ENCODE measurements around the gene XPC.
"Not testable (repeated sequence)": the region's sequence is repeated elsewhere in the genome, so short reads cannot be mapped to it uniquely, and the experiment has no call there.

Gene XPC

DNA sequence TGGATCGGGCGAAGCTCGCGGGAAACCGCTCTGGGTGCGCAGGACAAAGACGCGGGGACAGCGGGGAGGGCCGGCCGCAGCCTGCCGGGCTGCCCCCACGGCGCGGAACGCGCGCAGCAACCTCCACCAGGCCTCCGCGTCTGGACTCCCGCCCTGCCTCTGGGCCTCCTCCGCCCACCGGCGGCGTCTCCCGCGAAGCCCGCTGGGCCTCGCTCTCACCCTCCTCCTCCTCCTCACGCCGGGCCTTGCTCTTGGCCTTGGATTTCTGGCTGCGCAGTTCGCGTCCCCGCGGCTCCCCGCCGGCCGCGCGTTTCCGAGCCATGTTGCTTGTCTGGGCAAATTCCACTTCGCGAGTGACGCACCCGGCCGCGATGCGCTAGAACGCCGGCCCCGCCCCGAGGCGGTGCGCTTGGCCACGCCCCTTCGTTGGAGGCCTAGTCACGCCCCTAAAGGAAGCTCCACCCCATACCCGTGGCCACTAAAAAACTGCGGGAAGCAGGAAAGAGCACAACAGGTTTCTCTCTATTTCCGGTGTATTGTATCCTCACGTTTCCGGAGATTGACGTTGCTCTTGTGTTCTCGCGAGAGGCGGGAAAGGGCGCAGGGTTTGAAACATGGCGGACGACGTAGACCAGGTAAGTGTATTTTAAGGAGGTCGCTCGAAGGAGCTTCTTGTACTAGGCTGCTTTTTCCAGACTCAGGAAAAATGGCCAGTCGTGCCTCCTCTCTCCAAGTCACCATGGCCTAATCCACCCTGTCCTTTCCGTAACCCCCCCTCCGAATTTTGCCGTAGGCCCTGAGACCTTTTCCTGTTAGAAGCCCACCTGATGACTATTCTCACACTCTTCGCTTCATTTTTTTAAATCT lies at the start of gene XPC, which contains the start of gene LSM3:
Gene XPC, minus strand, starts transcription at position 355 of the 867 bp plus-strand sequence. Its CDS starts 33 bp downstream, at position 322.
Gene LSM3, plus strand, starts transcription at position 571 of the 867 bp plus-strand sequence. Its CDS starts 44 bp downstream, at position 615.
- DNase-seq = peak; percentile 97

DNA sequence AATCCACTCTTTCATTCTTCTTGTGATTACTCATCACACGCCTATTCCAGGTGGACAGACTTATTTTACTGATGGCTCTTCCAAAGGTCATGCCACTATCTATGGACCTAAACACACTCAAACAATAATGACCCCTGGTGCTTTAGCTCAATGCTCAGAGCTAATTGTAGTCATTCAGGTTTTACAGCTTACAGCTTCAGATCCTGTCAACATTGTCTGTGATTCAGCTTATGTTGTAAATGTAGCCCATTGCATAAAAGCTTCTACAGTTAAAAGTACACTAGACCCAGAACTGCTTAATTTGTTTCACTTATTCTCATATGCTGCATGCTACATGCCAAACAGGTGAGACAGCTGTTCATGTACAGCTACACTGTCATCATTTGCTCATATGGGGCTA lies 49.5 kb upstream of the XPC start:
- DNase-seq = no peak

DNA sequence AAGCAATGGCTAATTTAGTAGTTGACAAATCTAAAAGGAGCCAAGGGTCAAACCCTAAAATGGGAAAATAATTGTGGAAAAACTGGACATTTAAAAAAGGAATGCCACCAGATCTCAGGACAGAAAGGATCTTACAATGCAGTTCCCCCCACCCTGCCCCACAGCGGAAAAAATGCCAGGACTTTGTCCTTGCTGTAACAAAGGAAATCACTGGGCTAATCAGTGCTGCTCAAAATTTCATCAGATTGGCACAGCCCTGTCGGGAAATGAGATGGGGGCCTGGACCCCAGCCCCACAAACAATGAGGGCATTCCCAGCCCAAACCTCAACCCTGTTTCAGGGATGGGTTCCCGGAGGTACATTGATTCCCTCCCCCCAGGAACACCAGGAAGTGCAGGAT lies 48.0 kb upstream of the XPC start:
- DNase-seq = not testable (repeated sequence)

GRCh38 chr3:14225421-14225820 lies 47.0 kb upstream of the XPC start:
- no peak for DNase-seq

GRCh38 chr3:14224895-14225294 lies 46.5 kb upstream of the XPC start:
- no peak for DNase-seq

GRCh38 chr3:14223595-14223994 lies 45.2 kb upstream of the XPC start:
- no peak for DNase-seq

GRCh38 chr3:14222900-14223594 lies 44.6 kb upstream of the XPC start:
- no peak for DNase-seq

GRCh38 chr3:14222457-14222856 lies 44.1 kb upstream of the XPC start:
- DNase-seq = no peak

- DNase-seq = no peak
Measured at GRCh38 chr3:14221902-14222301, 43.5 kb upstream of the XPC start.

- DNase-seq = no peak
Measured at GRCh38 chr3:14220933-14221332, 42.5 kb upstream of the XPC start.

- DNase-seq = no peak
Measured at GRCh38 chr3:14218355-14218754, 40.0 kb upstream of the XPC start.

GRCh38 chr3:14216257-14217048 lies 38.1 kb upstream of the XPC start:
- no peak for DNase-seq

- no peak for DNase-seq
Measured at GRCh38 chr3:14214764-14215163, 36.4 kb upstream of the XPC start.

DNA sequence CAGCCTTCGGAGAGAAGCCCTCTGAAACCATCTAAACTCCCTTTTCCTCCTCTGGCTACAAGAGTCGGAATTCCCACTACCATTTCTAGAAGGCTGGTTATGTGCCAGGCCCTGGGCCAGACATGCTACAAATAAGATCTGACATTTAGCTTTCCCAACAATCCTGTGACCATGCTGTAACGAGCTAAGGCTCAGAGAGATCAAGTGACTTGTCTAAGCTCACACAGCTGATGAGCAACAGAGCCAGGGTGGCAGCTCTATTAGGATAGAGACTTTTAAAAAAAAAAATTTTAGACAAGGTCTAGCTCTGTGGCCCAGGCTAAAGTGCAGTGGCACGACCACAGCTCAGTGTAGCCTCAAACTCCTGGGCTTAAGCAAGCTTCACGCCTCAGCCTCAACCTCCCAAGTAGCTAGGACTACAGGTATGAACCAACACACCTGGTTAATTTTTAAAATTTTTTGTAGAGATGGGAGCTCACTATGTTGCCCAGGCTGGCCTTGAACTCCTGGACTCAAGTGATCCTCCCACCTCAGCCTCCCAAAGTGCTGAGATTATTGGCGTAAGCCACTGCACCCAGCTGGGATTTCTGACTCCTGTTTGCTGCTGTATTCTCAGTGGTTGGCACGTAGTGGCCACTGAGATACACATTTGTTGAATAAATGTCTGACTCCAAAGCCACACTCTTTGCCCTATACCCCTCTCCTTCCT lies 34.8 kb upstream of the XPC start:
- no peak for DNase-seq

GRCh38 chr3:14212032-14212431 lies 33.6 kb upstream of the XPC start:
- DNase-seq = no peak

DNA sequence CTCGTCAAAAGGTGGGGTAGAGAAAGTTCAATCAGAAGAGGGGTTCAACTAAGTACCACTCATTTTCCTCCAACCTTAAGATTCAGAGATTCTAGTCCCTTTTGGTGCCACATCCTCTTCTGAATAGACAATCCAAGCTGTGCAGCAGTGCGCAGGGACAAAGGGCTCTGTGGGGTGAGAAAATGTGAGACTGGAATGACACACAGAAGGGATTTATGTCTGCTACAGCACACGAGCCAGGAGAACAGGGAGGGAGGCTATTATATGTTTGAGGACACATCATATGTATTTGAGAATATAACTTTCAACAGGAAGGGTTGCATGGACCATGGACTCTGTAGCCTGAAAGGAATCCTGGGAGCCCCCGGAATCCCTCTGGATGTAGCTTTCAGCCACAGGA lies 33.2 kb upstream of the XPC start:
- DNase-seq = no peak

DNA sequence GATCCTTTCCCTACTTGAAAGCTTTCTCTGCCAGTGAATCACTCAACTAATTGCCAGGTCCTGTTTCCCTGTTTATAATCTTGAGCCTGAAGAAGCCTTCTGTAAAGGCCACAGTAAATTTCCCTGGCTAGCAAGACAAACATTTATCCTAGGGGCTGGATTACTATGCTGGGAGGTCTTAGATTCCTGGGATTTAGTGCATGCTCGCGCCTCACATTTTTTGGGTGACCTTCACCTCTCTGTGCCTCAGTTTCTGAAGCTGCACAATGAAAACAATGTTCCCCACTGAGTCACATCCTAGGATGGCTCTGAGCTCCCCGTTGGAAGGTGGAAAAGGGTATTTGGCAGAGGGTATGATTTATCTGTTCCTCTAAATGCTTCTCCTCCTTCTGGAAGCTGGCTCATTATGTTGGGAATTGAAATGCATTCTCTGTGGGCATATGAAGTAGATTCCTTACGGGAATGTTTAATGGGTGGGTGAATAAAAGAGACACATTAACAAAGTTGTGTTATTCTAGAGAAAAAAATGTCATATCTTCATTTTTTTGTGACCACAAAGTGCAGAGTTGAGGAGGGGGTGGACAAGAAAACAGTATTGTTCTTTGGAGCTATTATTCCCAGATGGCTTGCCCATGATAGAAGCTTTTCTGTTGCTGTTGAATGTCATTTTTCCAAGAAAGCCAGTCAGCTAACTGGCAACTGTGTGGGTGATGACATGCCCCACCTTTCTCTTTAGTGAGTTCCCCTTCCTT lies 32.6 kb upstream of the XPC start:
- DNase-seq = no peak

DNA sequence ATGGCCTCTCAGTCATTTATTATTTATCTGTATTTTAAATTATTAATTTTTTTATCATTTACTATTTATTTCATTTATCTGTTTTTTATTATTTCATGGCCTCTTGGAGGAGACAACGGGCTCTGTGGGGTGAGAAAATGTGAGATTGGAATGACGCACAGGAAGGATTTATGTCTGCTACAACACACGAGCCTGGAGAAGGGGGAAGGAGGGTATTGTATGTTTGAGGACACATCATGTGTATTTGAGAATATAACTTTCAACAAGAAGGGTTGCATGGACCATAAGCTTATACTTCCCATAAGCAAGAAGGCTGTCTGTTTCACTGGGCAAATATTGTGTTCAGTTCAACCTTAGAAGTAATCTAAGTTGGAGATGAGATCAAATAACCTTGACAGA lies 31.9 kb upstream of the XPC start:
- DNase-seq = no peak

DNA sequence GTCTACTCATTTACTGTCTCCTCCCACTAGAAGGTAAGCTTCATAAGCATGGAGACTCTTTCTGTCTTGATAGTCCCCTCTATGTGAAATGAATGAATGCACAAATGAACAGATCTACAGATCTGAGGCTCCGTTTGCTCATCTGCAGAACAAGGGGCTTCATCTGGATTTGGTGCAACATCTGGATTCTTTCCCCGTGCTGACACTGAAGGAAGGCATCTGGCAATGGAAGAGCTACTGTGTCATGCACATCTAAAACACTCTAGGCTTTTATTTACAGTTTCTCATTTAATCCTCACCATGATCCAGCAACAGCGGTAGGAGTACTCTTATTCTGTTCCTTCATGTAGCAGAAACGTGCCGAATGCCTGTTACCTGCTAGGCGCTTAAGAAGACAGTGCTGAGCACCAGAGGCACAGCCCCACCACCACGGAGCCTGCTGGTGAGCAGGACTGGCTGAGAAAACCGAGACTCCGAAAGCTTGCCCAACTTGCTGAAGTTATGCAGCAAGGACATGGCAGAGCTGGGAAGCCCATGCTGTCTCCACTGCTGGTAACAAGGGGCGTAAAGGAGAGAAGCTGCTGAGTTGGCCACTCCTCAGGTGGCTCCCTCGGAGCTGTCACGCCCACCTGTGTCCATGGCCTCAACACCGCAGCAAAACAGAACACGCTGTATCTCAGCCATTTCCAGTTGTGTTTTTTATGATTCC lies 31.3 kb upstream of the XPC start:
- no peak for DNase-seq

- DNase-seq = no peak
Measured at GRCh38 chr3:14208977-14209394, 30.6 kb upstream of the XPC start.

DNA sequence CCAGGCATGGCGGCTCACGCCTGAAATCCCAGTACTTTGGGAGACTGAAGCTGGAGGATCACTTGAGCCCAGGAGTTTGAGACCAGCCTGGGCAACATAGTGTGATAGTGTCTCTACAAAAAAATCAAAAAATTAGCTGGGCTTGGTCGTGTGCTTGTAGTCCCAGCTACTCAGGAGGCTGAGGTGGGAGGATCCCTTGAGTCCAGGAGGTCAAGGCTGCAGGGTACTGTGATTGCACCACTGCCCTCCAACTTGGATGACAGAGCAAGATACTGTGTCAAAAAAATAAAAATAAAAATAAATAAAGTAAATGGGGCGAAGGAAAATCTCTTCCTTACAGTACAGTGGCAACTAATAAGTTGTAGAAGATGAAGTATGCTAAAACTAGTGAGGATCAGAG lies 29.8 kb upstream of the XPC start:
- no peak for DNase-seq
